ENCODE measurements around the gene KLF2. TPM values are rescaled to one million over a fixed set of nuclear protein-coding genes. Genes with fewer than 3 reads are reported as not detected.

KLF2 gene
- total RNA-seq, 4 donors from 2014 or later = 115 to 236 (median 167) TPM

- peak overlapping the region; percentile 67 to 95 (median 92) for H3K27ac ChIP-seq
- no peaks in the 10 kb centered on the region for H3K9me3 ChIP-seq
- H3K27me3 ChIP-seq = no peaks in the 10 kb centered on the region
- TF ChIP-seq POLR2A (IDR thresholded peaks at IDR 0.05) = peak in 1 of 2 donors; percentile 30
- TF ChIP-seq EP300 (IDR thresholded peaks at IDR 0.05) = peak; percentile 87 to 93
- no peak for TF ChIP-seq CTCF (IDR thresholded peaks at IDR 0.05)
- peak; percentile 70 to 87 for DNase-seq (ENCODE audit: low spot score in 2 of 2)
- H3K4me1 ChIP-seq = peaks cover 0 to 21% (median 14%) of the 10 kb centered on the region in 4 donors
- 14 to 20% methylated on average over 27 of the region's 27 CpGs for WGBS, 2 donors
- peak overlapping the region in 3 of 4 donors; percentile 13 to 25 (median 21) for H3K4me3 ChIP-seq
- no peaks in the 10 kb centered on the region for H3K36me3 ChIP-seq
Observed at GRCh38 chr19:16293118-16294091, 31.2 kb upstream of the KLF2 start.

- WGBS, 2 donors = 63 to 77% methylated on average over 12 of the region's 12 CpGs
- Histone ChIP-seq H3K9me3 (no peaks in the 10 kb centered on the region), H3K4me3 (no peak overlapping the region), H3K27ac (peak overlapping the region in 2 of 4 donors; percentile 92 to 95), H3K4me1 (peaks cover 0 to 21% (median 14%) of the 10 kb centered on the region in 4 donors), H3K27me3 (no peaks in the 10 kb centered on the region), H3K36me3 (no peaks in the 10 kb centered on the region)
- TF ChIP-seq CTCF (IDR thresholded peaks at IDR 0.05) = no peak
- no peak for TF ChIP-seq POLR2A (IDR thresholded peaks at IDR 0.05)
- no peak for TF ChIP-seq EP300 (IDR thresholded peaks at IDR 0.05)
- no peak for DNase-seq (ENCODE audit: low spot score in 2 of 2)
Observed at GRCh38 chr19:16295057-16295456, 29.6 kb upstream of the KLF2 start.

- TF ChIP-seq EP300 (IDR thresholded peaks at IDR 0.05) = no peak
- no peak for TF ChIP-seq POLR2A (IDR thresholded peaks at IDR 0.05)
- TF ChIP-seq CTCF (IDR thresholded peaks at IDR 0.05) = no peak
- Histone ChIP-seq H3K27me3 (no peaks in the 10 kb centered on the region), H3K9me3 (no peaks in the 10 kb centered on the region), H3K27ac (no peak overlapping the region), H3K36me3 (no peaks in the 10 kb centered on the region), H3K4me3 (no peak overlapping the region), H3K4me1 (peaks cover 0 to 19% (median 14%) of the 10 kb centered on the region in 4 donors)
- no peak for DNase-seq (ENCODE audit: low spot score in 2 of 2)
- WGBS, 2 donors = 81 to 83% methylated on average over 5 to 7 of the region's 7 CpGs
Observed at GRCh38 chr19:16296713-16297112, 27.9 kb upstream of the KLF2 start.

- TF ChIP-seq POLR2A (IDR thresholded peaks at IDR 0.05) (no peak), EP300 (IDR thresholded peaks at IDR 0.05) (no peak), CTCF (IDR thresholded peaks at IDR 0.05) (no peak)
- no peaks in the 10 kb centered on the region for H3K9me3 ChIP-seq
- H3K4me1 ChIP-seq = peaks cover 0 to 10% (median 8%) of the 10 kb centered on the region in 4 donors
- H3K36me3 ChIP-seq = no peaks in the 10 kb centered on the region
- H3K27ac ChIP-seq = no peak overlapping the region
- H3K4me3 ChIP-seq = no peak overlapping the region
- DNase-seq (ENCODE audit: low spot score in 2 of 2) = no peak
- no peaks in the 10 kb centered on the region for H3K27me3 ChIP-seq
- WGBS, 2 donors = 86 to 95% methylated on average over 9 of the region's 9 CpGs
Observed at GRCh38 chr19:16297575-16298178, 26.9 kb upstream of the KLF2 start.

GRCh38 chr19:16298334-16298733 lies 26.3 kb upstream of the KLF2 start:
- Histone ChIP-seq H3K9me3 (no peaks in the 10 kb centered on the region), H3K27ac (no peak overlapping the region), H3K27me3 (no peaks in the 10 kb centered on the region), H3K36me3 (no peaks in the 10 kb centered on the region), H3K4me3 (no peak overlapping the region), H3K4me1 (peaks cover 0 to 10% (median 7%) of the 10 kb centered on the region in 4 donors)
- WGBS, 2 donors = 84 to 85% methylated on average over 3 of the region's 3 CpGs
- no peak for TF ChIP-seq CTCF (IDR thresholded peaks at IDR 0.05)
- no peak for TF ChIP-seq POLR2A (IDR thresholded peaks at IDR 0.05)
- TF ChIP-seq EP300 (IDR thresholded peaks at IDR 0.05) = no peak
- no peak for DNase-seq (ENCODE audit: low spot score in 2 of 2)
